Dermis blood vessel endothelial cell (primary cell): ENCODE results near the gene MPO. TPM values are rescaled to one million over a fixed set of nuclear protein-coding genes. Genes with fewer than 3 reads are reported as not detected.
A peak's percentile ranks its signal among the peaks of the same experiment; 100 is the strongest.

Experiments used
- DNase-seq: peaks from one replicate; pipeline ENCODE4 v3.0.0; 2010
- total RNA-seq: library from RNA; depleted of rRNA; stranded (reverse); fragments of >200 nt; gene quantifications from 2 replicates; pipeline ENCODE4 v1.2.3, GENCODE V29; 2014

The MPO gene
- total RNA-seq, 1 donor from 2014 or later: not detected

- DNase-seq: no peak
Measured at GRCh38 chr17:58263773-58264172, 17.0 kb downstream of the MPO start.

DNA sequence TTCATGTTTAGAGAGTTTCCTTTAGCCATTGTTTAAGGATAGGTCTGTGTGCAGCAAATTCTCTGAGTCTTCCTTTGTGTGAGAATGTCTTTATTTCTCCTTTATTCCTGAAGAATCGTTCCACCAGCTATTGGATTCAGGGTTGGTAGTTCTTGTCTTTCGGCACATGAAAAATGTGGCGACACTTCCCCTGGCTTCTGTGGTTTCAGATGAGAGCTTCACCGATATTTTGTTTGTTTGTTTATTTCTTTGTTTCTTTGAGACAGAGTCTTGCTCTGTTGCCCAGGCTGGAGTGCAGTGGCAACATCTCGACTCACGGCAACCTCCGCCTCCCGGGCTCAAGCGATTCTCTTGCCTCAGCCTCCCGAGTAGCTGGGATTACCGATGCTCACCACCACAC is 18.6 kb downstream of the MPO start:
- no peak for DNase-seq

GRCh38 chr17:58254803-58255202 is 25.9 kb downstream of the MPO start:
- DNase-seq: no peak

GRCh38 chr17:58253082-58253481 is 27.7 kb downstream of the MPO start:
- DNase-seq: no peak

GRCh38 chr17:58252141-58252540 is 28.6 kb downstream of the MPO start:
- no peak for DNase-seq

DNA sequence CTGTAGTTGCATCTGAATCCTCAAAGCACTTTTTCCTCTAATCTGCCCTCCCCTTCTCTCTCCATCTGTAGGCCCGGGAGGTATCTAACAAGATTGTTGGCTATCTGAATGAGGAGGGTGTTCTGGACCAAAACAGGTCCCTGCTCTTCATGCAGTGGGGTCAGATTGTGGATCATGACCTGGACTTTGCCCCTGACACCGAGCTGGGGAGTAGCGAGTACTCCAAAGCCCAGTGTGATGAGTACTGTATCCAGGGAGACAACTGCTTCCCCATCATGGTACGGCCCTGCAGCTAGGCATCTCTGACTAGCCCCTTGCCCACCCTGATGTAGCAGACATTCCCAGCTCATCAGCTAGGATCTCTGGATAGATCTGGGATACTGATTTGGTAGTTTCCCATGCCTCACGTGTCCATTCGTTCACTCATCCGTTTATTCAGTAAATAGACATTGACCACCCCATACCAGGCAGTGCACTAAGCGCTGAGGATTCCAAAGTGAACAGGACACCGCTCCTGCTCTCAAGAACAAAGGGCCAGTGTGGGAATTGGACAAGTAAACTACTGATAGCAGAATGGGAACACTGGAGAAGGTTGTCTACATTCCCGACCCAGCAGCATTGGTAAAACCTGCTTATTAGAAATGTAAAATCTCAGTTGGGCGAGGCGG is 30.3 kb downstream of the MPO start:
- no peak for DNase-seq

DNA sequence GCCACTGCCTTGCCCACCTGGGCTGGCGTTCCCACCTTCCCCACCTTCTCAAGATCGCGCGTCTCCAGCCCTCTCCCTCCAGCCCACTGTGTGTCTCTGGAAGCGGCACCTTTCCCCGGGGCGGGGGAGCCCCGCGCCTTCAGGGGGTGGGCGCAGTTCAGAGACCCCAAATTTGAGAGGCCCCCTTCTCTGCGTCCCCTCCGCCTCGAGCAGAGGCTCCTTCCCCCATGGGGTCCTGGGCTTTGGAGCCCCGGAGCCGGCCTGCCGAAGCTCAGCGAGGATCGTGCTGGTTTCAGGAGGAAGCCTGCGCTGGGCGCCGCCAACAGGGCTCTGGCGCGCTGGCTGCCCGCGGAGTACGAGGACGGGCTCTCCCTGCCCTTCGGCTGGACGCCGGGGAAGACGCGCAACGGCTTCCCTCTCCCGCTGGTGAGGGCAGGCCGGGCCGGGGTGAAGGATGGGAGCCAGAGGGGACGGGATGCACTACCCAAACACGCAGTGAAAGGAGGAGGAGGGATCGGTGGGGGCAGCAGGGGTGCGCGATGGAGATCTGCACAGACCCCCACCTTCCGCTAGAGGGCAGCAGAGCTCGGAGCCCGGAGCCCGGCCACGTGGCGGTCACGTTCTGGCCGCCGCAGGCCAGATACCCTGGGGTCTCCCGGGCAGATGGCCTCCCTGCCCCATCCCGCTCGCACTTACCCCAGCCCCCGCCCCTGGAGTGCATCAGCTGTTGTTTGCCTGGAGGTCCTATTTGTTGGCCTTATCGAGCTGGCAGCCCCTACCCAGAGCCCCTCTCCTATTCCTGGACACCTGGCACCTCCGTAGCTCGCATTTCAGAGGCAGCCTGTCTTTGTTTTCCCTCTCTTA is 31.2 kb downstream of the MPO start:
- DNase-seq: peak; percentile 66

GRCh38 chr17:58248955-58249269 is 31.8 kb downstream of the MPO start:
- no peak for DNase-seq

GRCh38 chr17:58247511-58248363 is 33.0 kb downstream of the MPO start:
- DNase-seq: no peak

GRCh38 chr17:58246781-58247180 is 34.0 kb downstream of the MPO start:
- no peak for DNase-seq

- DNase-seq: no peak
Measured at GRCh38 chr17:58246104-58246740, 34.5 kb downstream of the MPO start.

- DNase-seq: no peak
Measured at GRCh38 chr17:58245428-58246103, 35.2 kb downstream of the MPO start.

- no peak for DNase-seq
Measured at GRCh38 chr17:58244963-58245362, 35.8 kb downstream of the MPO start.

- no peak for DNase-seq
Measured at GRCh38 chr17:58242171-58242784, 38.5 kb downstream of the MPO start.

DNA sequence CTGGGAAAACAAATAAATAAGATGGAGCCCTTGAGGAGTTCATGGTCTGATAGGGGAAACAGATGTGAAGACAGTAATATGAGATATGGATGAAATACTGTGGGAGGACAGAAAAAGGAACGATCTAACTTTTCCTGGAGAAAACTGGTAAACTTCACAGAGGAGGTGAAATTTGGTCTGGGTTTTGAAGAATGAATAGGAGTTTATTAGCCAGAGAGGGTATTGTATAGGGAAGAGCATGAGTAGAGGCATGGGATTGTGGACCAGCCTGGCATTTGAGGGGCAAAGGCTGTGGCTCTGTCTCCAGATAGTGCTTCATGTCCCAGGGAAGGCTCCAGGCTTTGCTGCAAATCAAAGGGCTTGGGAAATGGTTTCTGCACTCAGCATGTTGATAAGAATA is 40.7 kb downstream of the MPO start:
- DNase-seq: no peak

- DNase-seq: no peak
Measured at GRCh38 chr17:58238147-58238634, 42.5 kb downstream of the MPO start, which contains the start of gene LPO. LPO (plus strand) TSS chr17:58238584; CDS start chr17:58242980, 4,396 bp downstream.

GRCh38 chr17:58236394-58236793 is 44.3 kb downstream of the MPO start:
- no peak for DNase-seq

- no peak for DNase-seq
Measured at GRCh38 chr17:58235821-58236220, 44.9 kb downstream of the MPO start.

DNA sequence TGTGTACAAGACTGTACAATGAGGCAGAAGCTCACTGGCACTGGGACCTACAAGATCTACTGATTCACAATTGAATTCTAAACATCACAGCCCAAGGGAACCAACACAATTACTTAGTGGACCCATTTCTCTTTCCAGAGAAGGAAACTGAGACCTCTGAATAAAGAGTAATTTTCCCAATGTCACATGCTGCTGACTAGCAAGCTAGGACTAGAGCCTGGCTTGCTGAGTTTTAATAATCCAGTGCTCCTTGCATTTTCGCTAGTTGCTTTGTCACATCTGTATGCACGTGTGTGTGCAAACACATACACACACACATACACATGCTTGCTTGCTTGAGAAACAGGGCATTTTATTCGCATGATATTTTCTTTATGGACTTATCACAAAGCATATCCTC is 46.2 kb downstream of the MPO start:
- DNase-seq: no peak

DNA sequence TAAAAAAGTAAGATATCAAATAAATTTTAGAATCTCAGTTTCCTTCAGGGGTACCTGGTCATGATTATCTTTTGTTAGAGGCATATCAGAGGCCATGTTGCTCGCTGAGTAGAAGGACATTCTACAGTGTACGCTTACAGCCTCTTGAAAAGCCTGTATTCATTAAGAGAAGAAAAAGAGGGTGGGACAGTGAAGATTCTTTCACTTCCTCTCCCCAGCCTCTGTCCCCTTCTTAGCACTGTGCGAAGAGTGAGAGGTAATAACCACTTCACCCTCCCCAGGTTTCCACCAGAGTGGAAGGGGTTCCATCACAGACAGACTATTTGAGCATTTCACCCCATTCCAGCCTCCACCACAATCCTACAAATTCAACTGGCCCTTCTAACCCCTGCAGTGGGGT is 47.2 kb downstream of the MPO start:
- DNase-seq: no peak

DNA sequence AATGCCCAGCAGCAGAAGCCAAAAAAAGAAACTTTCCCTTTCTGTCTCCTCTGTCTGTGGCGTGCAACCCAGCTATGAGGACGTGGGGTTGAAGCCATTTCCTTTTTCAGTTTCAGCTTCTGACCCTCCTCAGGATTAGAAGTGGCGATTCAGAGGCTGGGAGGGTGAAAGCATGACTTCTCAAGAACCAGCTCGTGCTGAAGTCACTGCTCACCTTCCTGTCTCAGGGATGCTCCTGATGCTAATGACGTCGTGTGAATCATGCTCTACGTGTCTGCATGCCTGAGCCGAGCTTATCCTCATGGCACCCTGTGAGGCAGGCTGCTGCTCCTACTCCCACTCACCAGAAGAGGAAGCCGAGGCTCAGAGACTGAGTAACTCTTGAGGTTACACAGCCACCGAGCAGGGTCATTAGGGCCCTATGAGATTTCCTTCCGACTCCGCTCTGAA is 48.0 kb downstream of the MPO start:
- DNase-seq: peak; percentile 30
